Measurements from ENCODE around the gene COG2. TPM values are rescaled to one million over a fixed set of nuclear protein-coding genes. Genes with fewer than 3 reads are reported as not detected.

Gene COG2
- total RNA-seq, 1 donor from 2014 or later = 23.1 TPM

DNA sequence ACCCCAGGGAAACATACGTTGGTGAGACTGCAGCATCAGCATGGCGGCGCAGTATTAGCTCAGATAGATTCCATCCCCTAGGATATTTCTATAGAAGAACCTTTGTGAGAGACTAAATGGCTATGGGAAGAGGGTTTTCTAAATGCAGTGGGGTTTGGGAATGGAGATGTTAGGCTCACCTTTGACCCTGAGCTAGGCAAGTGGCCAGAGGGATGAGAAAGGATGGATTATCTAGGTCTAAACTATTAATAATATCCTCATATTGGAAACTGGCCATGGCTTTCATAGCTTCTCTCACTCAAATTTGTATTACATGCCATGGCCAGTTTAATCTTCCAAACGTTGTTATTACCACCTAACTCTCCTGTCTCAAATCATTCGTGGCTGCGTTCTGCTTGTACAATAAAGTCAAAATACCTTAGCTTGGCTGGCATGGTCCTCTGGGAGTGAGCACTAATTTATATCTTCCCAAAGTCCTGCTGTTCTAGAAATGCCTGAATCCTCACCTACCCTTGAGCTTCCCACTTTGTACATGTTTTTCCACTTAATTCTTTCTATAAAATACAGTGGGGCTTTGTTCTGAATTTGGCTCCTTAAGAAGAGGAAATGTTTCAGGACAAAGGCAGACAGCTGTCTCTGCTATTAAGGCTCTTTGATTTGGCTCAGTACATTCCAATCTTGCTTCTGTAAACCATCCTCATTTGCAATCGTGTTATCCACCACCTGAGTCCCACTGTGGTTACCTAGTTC lies 31.0 kb upstream of the COG2 start:
- H3K9me3 ChIP-seq = no peaks in the 10 kb centered on the region
- DNase-seq (no peak), ATAC-seq (no peak)
- TF ChIP-seq, protein P1, sequence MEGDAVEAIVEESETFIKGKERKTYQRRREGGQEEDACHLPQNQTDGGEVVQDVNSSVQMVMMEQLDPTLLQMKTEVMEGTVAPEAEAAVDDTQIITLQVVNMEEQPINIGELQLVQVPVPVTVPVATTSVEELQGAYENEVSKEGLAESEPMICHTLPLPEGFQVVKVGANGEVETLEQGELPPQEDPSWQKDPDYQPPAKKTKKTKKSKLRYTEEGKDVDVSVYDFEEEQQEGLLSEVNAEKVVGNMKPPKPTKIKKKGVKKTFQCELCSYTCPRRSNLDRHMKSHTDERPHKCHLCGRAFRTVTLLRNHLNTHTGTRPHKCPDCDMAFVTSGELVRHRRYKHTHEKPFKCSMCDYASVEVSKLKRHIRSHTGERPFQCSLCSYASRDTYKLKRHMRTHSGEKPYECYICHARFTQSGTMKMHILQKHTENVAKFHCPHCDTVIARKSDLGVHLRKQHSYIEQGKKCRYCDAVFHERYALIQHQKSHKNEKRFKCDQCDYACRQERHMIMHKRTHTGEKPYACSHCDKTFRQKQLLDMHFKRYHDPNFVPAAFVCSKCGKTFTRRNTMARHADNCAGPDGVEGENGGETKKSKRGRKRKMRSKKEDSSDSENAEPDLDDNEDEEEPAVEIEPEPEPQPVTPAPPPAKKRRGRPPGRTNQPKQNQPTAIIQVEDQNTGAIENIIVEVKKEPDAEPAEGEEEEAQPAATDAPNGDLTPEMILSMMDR (IDR thresholded peaks at IDR 0.05) = no peak
- H3K36me3 ChIP-seq = no peaks in the 10 kb centered on the region
- H3K4me3 ChIP-seq = no peak overlapping the region
- no peaks in the 10 kb centered on the region for H3K4me1 ChIP-seq
- H3K27ac ChIP-seq = no peak overlapping the region
- intact Hi-C loops (cut with DNase I) = no loop called here
- peaks cover 4% of the 10 kb centered on the region for H3K27me3 ChIP-seq (ENCODE audit: low read depth)

DNA sequence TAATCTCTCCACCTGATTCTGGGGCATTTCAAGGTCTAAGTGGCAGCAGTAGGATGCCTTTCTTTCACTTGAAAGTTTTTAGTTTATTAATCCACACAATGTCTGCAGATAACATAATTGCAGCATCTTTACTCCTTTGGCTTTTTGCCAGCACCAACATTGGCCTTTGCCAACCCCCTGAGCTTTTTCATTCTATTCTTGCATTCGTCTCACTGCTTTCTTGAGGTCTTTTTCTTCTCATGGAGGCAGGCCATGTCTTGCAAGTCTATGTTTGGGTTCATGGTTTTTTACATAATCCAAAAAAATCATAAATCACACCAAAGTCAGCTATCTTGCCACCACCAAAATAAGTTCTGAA lies 30.4 kb upstream of the COG2 start:
- no peak for ATAC-seq
- DNase-seq = no peak
- Histone ChIP-seq H3K27ac (no peak overlapping the region), H3K36me3 (no peaks in the 10 kb centered on the region), H3K27me3 (ENCODE audit: low read depth) (peaks cover 4% of the 10 kb centered on the region), H3K4me1 (no peaks in the 10 kb centered on the region), H3K9me3 (no peaks in the 10 kb centered on the region), H3K4me3 (no peak overlapping the region)
- TF ChIP-seq, protein P1 (IDR thresholded peaks at IDR 0.05) = no peak
- intact Hi-C loops (cut with DNase I) = no loop called here

DNA sequence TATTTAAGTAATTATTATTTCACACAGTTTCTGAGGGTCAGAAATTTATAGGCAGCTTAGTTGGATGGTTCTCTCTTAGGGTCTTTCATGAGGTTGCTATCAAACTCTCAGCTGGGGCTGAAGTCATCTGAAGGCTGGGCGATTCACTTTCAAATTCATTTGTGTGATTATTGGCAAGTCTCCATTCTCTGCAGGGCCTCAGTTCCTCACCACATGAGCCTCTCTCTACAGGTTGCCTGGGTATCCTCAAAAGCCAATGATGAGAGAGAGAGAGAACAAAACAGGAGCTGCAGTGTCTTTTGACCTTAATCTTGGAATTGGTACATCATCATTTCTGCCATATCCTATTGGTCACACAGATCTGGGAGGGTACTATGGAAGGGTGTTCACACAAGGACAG lies 29.6 kb upstream of the COG2 start:
- no peaks in the 10 kb centered on the region for H3K9me3 ChIP-seq
- H3K27ac ChIP-seq = no peak overlapping the region
- TF ChIP-seq, protein P1 (IDR thresholded peaks at IDR 0.05) = no peak
- H3K4me1 ChIP-seq = no peaks in the 10 kb centered on the region
- ATAC-seq (no peak), DNase-seq (no peak)
- no peak overlapping the region for H3K4me3 ChIP-seq
- H3K36me3 ChIP-seq = no peaks in the 10 kb centered on the region
- intact Hi-C loops (cut with DNase I) = no loop called here
- peaks cover 4% of the 10 kb centered on the region for H3K27me3 ChIP-seq (ENCODE audit: low read depth)

DNA sequence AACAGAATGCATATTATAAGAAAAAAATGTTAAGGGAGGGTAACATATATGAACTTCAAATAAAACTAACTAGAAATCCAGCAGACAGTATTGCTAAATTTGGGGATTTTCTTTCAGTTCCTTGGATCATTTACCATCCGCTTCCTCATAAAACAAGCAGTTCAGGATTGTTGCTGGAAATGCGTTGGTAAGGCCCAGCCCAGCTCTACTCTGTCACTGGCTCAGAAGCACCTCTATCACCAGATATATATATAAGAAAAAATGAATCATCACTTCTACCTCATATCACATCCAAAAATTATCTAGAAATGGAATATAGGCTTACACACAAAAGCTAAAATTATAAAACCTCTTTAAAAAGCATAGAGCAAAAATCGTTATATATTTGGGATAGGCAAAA lies 28.2 kb upstream of the COG2 start:
- TF ChIP-seq, protein P1 (IDR thresholded peaks at IDR 0.05) = no peak
- intact Hi-C loops (cut with DNase I) = no loop called here

DNA sequence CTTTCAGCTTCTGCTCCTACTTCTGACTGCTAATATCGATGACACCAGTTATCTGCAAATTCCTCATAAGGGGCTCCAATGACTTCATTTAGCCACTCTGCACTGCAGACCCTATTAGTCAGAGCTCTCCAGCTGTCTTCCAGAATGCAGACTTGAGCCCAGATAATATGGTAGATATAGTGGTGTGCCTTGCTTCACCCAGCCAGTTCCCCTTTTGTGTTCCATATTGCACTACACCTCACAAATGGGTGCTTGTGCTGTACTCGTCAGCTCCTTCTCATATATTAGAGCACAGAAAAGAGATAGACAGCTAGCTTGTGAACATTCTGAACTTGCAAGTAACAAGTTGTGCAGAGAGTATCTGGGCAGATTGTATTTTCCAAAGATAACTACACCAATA lies 23.7 kb upstream of the COG2 start:
- TF ChIP-seq, protein P1 (IDR thresholded peaks at IDR 0.05) = no peak
- no peak for DNase-seq
- no peaks in the 10 kb centered on the region for H3K4me1 ChIP-seq
- H3K27me3 ChIP-seq (ENCODE audit: low read depth) = no peaks in the 10 kb centered on the region
- no peak for ATAC-seq
- no peaks in the 10 kb centered on the region for H3K9me3 ChIP-seq
- no peaks in the 10 kb centered on the region for H3K36me3 ChIP-seq
- intact Hi-C loops (cut with DNase I) = no loop called here
- no peak overlapping the region for H3K4me3 ChIP-seq
- H3K27ac ChIP-seq = no peak overlapping the region

More for the DNA sequence above, 28.2 kb upstream of the COG2 start:
- DNase-seq (no peak), ATAC-seq (no peak)
- Histone ChIP-seq H3K4me1 (no peaks in the 10 kb centered on the region), H3K9me3 (no peaks in the 10 kb centered on the region), H3K27ac (no peak overlapping the region), H3K4me3 (no peak overlapping the region), H3K36me3 (no peaks in the 10 kb centered on the region), H3K27me3 (ENCODE audit: low read depth) (peaks cover 4% of the 10 kb centered on the region)

All from lower lobe of right lung (tissue), 2 donors.